ENCODE results near the gene FAM184A. TPM values are rescaled to one million over a fixed set of nuclear protein-coding genes. Genes with fewer than 3 reads are reported as not detected.

The FAM184A gene
- total and polyA plus RNA-seq, 2 experiments from 2014 or later, result 13.7 to 18.6 TPM

DNA sequence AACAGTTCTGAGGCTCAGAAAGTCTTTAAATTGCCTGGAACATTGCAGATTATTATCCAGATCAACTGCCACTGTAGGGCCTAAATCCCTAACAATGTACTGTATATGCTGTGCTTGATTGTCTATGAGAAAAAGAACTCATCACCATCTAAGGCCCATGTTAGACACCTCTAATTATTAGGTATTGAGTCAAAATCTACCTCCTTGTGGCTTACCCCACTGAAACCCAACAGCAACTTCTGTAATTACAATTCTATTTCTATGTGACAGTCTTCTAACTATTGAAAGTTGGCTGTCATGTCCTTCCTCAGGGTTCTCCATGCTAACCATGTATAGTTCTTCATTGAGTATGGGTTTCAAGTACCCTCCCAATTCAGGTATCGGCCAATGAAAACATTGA is 157.4 kb downstream of the FAM184A start (continued):
- TF ChIP-seq, protein P1, sequence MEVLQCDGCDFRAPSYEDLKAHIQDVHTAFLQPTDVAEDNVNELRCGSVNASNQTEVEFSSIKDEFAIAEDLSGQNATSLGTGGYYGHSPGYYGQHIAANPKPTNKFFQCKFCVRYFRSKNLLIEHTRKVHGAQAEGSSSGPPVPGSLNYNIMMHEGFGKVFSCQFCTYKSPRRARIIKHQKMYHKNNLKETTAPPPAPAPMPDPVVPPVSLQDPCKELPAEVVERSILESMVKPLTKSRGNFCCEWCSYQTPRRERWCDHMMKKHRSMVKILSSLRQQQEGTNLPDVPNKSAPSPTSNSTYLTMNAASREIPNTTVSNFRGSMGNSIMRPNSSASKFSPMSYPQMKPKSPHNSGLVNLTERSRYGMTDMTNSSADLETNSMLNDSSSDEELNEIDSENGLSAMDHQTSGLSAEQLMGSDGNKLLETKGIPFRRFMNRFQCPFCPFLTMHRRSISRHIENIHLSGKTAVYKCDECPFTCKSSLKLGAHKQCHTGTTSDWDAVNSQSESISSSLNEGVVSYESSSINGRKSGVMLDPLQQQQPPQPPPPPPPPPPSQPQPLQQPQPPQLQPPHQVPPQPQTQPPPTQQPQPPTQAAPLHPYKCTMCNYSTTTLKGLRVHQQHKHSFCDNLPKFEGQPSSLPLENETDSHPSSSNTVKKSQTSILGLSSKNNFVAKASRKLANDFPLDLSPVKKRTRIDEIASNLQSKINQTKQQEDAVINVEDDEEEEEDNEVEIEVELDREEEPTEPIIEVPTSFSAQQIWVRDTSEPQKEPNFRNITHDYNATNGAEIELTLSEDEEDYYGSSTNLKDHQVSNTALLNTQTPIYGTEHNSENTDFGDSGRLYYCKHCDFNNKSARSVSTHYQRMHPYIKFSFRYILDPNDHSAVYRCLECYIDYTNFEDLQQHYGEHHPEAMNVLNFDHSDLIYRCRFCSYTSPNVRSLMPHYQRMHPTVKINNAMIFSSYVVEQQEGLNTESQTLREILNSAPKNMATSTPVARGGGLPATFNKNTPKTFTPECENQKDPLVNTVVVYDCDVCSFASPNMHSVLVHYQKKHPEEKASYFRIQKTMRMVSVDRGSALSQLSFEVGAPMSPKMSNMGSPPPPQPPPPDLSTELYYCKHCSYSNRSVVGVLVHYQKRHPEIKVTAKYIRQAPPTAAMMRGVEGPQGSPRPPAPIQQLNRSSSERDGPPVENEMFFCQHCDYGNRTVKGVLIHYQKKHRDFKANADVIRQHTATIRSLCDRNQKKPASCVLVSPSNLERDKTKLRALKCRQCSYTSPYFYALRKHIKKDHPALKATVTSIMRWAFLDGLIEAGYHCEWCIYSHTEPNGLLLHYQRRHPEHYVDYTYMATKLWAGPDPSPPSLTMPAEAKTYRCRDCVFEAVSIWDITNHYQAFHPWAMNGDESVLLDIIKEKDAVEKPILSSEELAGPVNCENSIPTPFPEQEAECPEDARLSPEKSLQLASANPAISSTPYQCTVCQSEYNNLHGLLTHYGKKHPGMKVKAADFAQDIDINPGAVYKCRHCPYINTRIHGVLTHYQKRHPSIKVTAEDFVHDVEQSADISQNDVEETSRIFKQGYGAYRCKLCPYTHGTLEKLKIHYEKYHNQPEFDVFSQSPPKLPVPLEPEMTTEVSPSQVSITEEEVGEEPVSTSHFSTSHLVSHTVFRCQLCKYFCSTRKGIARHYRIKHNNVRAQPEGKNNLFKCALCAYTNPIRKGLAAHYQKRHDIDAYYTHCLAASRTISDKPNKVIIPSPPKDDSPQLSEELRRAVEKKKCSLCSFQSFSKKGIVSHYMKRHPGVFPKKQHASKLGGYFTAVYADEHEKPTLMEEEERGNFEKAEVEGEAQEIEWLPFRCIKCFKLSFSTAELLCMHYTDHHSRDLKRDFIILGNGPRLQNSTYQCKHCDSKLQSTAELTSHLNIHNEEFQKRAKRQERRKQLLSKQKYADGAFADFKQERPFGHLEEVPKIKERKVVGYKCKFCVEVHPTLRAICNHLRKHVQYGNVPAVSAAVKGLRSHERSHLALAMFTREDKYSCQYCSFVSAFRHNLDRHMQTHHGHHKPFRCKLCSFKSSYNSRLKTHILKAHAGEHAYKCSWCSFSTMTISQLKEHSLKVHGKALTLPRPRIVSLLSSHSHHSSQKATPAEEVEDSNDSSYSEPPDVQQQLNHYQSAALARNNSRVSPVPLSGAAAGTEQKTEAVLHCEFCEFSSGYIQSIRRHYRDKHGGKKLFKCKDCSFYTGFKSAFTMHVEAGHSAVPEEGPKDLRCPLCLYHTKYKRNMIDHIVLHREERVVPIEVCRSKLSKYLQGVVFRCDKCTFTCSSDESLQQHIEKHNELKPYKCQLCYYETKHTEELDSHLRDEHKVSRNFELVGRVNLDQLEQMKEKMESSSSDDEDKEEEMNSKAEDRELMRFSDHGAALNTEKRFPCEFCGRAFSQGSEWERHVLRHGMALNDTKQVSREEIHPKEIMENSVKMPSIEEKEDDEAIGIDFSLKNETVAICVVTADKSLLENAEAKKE (CRISPR knock-in tag; IDR thresholded peaks at IDR 0.05), result no peak

DNA sequence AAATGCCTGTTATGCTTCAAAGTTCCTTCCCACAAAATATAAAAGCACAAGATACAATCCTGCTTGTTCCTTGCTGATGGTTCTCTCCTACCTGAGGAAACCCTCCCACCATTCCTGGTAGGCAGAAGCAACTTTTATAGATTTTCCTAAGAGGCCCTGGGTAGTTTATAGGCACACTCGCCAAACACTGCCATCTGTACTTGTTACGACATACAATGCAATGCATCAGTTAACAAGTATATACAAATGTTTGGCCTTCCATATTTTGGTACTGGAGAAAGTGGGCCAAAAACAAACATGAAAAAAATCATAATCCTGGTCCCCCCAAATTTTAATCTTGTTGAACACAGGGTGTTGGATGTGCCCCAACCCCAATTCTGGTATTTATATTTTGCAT is 160.1 kb downstream of the FAM184A start:
- Mint-ChIP-seq H3K4me3 (no peak overlapping the region), H3K27ac (no peak overlapping the region)
- ATAC-seq, result no peak

More for the DNA sequence above, 160.1 kb downstream of the FAM184A start:
- Histone ChIP-seq H3K4me2 (no peak overlapping the region), H3K36me3 (ENCODE audit: insufficient read depth) (peaks cover 11% of the 10 kb centered on the region; the same call in 1 of the 2 replicates), H2AFZ (no peak overlapping the region), H4K20me1 (replicated peaks; ENCODE audit: insufficient read depth) (no peaks in the 10 kb centered on the region), H3K27ac (ENCODE audit: low read depth) (no peak overlapping the region), H3K9me2 (ENCODE audit: insufficient read depth) (no peaks in the 10 kb centered on the region), H3K27me3 (ENCODE audit: insufficient read depth) (no peaks in the 10 kb centered on the region), H3K4me1 (ENCODE audit: insufficient read depth) (no peaks in the 10 kb centered on the region), H3K4me3 (no peak overlapping the region), H3F3A (replicated peaks; ENCODE audit: low read depth) (no peaks in the 10 kb centered on the region), H3K79me2 (replicated peaks; ENCODE audit: insufficient read depth) (no peaks in the 10 kb centered on the region)
- Mint-ChIP-seq H3K4me1 (no peaks in the 10 kb centered on the region), H3K9me3 (no peaks in the 10 kb centered on the region), H3K36me3 (ENCODE audit: low read depth) (peaks cover 49% of the 10 kb centered on the region), H3K27me3 (ENCODE audit: insufficient read depth, low read depth, poor library complexity) (no peaks in the 10 kb centered on the region)
- TF ChIP-seq ZNF331 (CRISPR knock-in tag; IDR thresholded peaks at IDR 0.05; ENCODE audit: low read depth), result no peak
- no peak for TF ChIP-seq JUNB (IDR thresholded peaks at IDR 0.05; ENCODE audit: unreplicated experiment)
- TF ChIP-seq POLR2AphosphoS5 (IDR thresholded peaks at IDR 0.05; ENCODE audit: low read depth), result no peak
- TF ChIP-seq EZH2 (IDR thresholded peaks at IDR 0.05; ENCODE audit: low read depth, unreplicated experiment), result no peak
- TF ChIP-seq, protein P2, sequence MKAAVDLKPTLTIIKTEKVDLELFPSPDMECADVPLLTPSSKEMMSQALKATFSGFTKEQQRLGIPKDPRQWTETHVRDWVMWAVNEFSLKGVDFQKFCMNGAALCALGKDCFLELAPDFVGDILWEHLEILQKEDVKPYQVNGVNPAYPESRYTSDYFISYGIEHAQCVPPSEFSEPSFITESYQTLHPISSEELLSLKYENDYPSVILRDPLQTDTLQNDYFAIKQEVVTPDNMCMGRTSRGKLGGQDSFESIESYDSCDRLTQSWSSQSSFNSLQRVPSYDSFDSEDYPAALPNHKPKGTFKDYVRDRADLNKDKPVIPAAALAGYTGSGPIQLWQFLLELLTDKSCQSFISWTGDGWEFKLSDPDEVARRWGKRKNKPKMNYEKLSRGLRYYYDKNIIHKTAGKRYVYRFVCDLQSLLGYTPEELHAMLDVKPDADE (IDR thresholded peaks at IDR 0.05), result no peak
- TF ChIP-seq, protein P1 (CRISPR knock-in tag; IDR thresholded peaks at IDR 0.05), result no peak
- DNase-seq (ENCODE audit: low spot score), result no peak

Data from GM23338 (cell line).